IMR-90 (cell line): Measurements from ENCODE around the gene AHDC1. TPM values are rescaled to one million over a fixed set of nuclear protein-coding genes. Genes with fewer than 3 reads are reported as not detected.

ENCODE experiments used
- ATAC-seq: fragments of 200-7000 bp; cut with Tn5 transposase; 2 replicates; pipeline ENCODE4 v1.9.1; 2020; ENCODE audit warnings: low read depth, mild to moderate bottlenecking, moderate library complexity
- BruUV-seq: library from RNA; stranded (reverse); fragments of 400-500 nt; replicated peaks from 2 replicates; lab custom pipeline; 2021; lab: Mats Ljungman, UMichigan
- CTCF ChIA-PET: fragments of 300-600 bp; formaldehyde crosslinking; extraction: SDS; loops from one replicate; lab custom pipeline; 2021; ENCODE audit warnings: antibody characterized with exemption; lab: Yijun Ruan, JAX
- POLR2A ChIA-PET: fragments of 300-600 bp; sonication (Branson Sonifier 250); formaldehyde crosslinking; loops from one replicate; lab custom pipeline; 2022; ENCODE audit warnings: antibody characterized with exemption; ENCODE audit not compliant: unreplicated experiment; lab: Charles Lee
- DNase-seq: peaks from one replicate; pipeline ENCODE4 v3.0.0; 2013
- H2AFZ ChIP-seq: replicated peaks from 2 replicates; pipeline ENCODE3; 2013; ENCODE audit warnings: low read length, mild to moderate bottlenecking; ENCODE audit not compliant: poor library complexity
- H2AK5ac ChIP-seq: 2 replicates; pipeline ENCODE4 v1.6.1; 2013; ENCODE audit warnings: low read depth, low read length, inconsistent platforms
- H2AK9ac ChIP-seq: replicated peaks from 2 replicates; pipeline ENCODE3; 2013; ENCODE audit warnings: mild to moderate bottlenecking, low read depth, low read length, moderate library complexity; ENCODE audit not compliant: poor library complexity
- H2BK120ac ChIP-seq: 2 replicates; pipeline ENCODE4 v1.6.1; 2013; ENCODE audit warnings: low read depth, low read length, inconsistent platforms
- H2BK15ac ChIP-seq: 3 replicates; pipeline ENCODE4 v1.6.1; 2013; ENCODE audit warnings: low read depth, low read length, inconsistent platforms
- H2BK20ac ChIP-seq: 2 replicates; pipeline ENCODE4 v1.6.1; 2013; ENCODE audit warnings: low read depth, mild to moderate bottlenecking, inconsistent platforms, low read length, moderate library complexity
- H2BK5ac ChIP-seq: 2 replicates; pipeline ENCODE4 v1.6.1; 2013; ENCODE audit warnings: mild to moderate bottlenecking, low read depth, low read length, inconsistent platforms; ENCODE audit not compliant: poor library complexity, severe bottlenecking
- H3K14ac ChIP-seq: replicated peaks from 2 replicates; pipeline ENCODE4 v1.6.1; 2013; ENCODE audit warnings: low read depth, low read length, inconsistent platforms
- H3K18ac ChIP-seq: 2 replicates; pipeline ENCODE4 v1.6.1; 2013; ENCODE audit warnings: low read depth, low read length, control low read depth
- H3K23ac ChIP-seq: 2 replicates; pipeline ENCODE4 v1.6.1; 2013; ENCODE audit warnings: low read depth, low read length, inconsistent platforms
- H3K27ac ChIP-seq: 2 replicates; pipeline ENCODE4 v1.5.1; 2013; ENCODE audit warnings: mild to moderate bottlenecking, control low read depth, low read length; ENCODE audit not compliant: insufficient read depth
- H3K27me3 ChIP-seq: 2 replicates; pipeline ENCODE4 v1.6.1; 2013; ENCODE audit warnings: low read length; ENCODE audit not compliant: control insufficient read depth, insufficient read depth
- H3K36me3 ChIP-seq: 2 replicates; pipeline ENCODE4 v1.6.1; 2013; ENCODE audit warnings: low read length, mixed read lengths; ENCODE audit not compliant: control insufficient read depth, insufficient read depth
- H3K4ac ChIP-seq: 2 replicates; pipeline ENCODE4 v1.6.1; 2013; ENCODE audit warnings: low read depth, low read length, inconsistent platforms
- H3K4me1 ChIP-seq: 2 replicates; pipeline ENCODE4 v1.6.1; 2013; ENCODE audit warnings: low read length, mixed read lengths; ENCODE audit not compliant: control insufficient read depth, insufficient read depth
- H3K4me2 ChIP-seq: 2 replicates; pipeline ENCODE4 v1.6.1; 2013; ENCODE audit warnings: low read depth, mild to moderate bottlenecking, control low read depth, low read length, moderate library complexity
- H3K4me3 ChIP-seq: 2 replicates; pipeline ENCODE4 v1.5.1; 2013; ENCODE audit warnings: low read depth, mild to moderate bottlenecking, control low read depth, low read length, moderate library complexity; ENCODE audit not compliant: insufficient read depth
- H3K56ac ChIP-seq: 2 replicates; pipeline ENCODE4 v1.6.1; 2013; ENCODE audit warnings: low read length, inconsistent platforms; ENCODE audit not compliant: insufficient read depth; ENCODE audit errors: extremely low read depth
- H3K79me1 ChIP-seq, 2 experiments: 2 replicates each; pipeline ENCODE4 v1.6.1; 2013; ENCODE audit warnings: low read length in 2 of 2, inconsistent platforms in 1 of 2, low read depth in 1 of 2
- H3K9ac ChIP-seq: 2 replicates; pipeline ENCODE4 v1.6.1; 2013; ENCODE audit warnings: low read depth, low read length, control low read depth
- H3K9me1 ChIP-seq: 2 replicates; pipeline ENCODE4 v1.6.1; 2013; ENCODE audit warnings: low read length, inconsistent platforms; ENCODE audit not compliant: insufficient read depth
- H3K9me3 ChIP-seq: 2 replicates; pipeline ENCODE4 v1.6.1; 2013; ENCODE audit warnings: low read length; ENCODE audit not compliant: control insufficient read depth, insufficient read depth
- H4K20me1 ChIP-seq: 2 replicates; pipeline ENCODE4 v1.6.1; 2013; ENCODE audit warnings: low read length, inconsistent platforms; ENCODE audit not compliant: insufficient read depth
- H4K5ac ChIP-seq: 2 replicates; pipeline ENCODE4 v1.6.1; 2013; ENCODE audit warnings: mild to moderate bottlenecking, low read depth, low read length, control low read depth
- H4K8ac ChIP-seq, 2 experiments: 2 replicates each; pipeline ENCODE4 v1.6.1; 2013; ENCODE audit warnings: low read depth in 2 of 2, low read length in 2 of 2, control low read depth in 1 of 2, inconsistent platforms in 1 of 2
- H4K91ac ChIP-seq: 2 replicates; pipeline ENCODE4 v1.6.1; 2013; ENCODE audit warnings: low read depth, low read length, inconsistent platforms; ENCODE audit not compliant: insufficient read depth
- BHLHE40 ChIP-seq: fragments of 150-350 bp; IDR thresholded peaks from 2 replicates; pipeline ENCODE4 v1.6.1; 2016; ENCODE audit warnings: mild to moderate bottlenecking, low read depth, low read length
- CEBPB ChIP-seq: IDR thresholded peaks from 2 replicates; pipeline ENCODE4 v1.6.1; 2012; ENCODE audit warnings: low read depth, low read length, improper control_type of control experiment
- CHD1 ChIP-seq: IDR thresholded peaks from 2 replicates; pipeline ENCODE4 v1.6.1; 2012; ENCODE audit warnings: low read depth, low read length, improper control_type of control experiment
- CTCF ChIP-seq: conservative IDR thresholded peaks from 2 replicates; pipeline ENCODE4 v1.5.1; 2012; ENCODE audit warnings: mild to moderate bottlenecking, low read depth, low read length, improper control_type of control experiment
- ELK1 ChIP-seq: fragments of 150-350 bp; IDR thresholded peaks from 2 replicates; pipeline ENCODE4 v1.6.1; 2016; ENCODE audit warnings: low read depth, mild to moderate bottlenecking, low read length, moderate library complexity, borderline replicate concordance
- FOS ChIP-seq: fragments of 150-350 bp; IDR thresholded peaks from 2 replicates; pipeline ENCODE4 v1.6.1; 2016; ENCODE audit warnings: low read depth, low read length
- MAFK ChIP-seq: IDR thresholded peaks from 2 replicates; pipeline ENCODE4 v1.6.1; 2012; ENCODE audit warnings: low read depth, low read length, improper control_type of control experiment
- MAZ ChIP-seq: IDR thresholded peaks from 2 replicates; pipeline ENCODE4 v1.6.1; 2012; ENCODE audit warnings: low read depth, mild to moderate bottlenecking, low read length, improper control_type of control experiment, moderate library complexity, borderline replicate concordance
- MXI1 ChIP-seq: IDR thresholded peaks from 2 replicates; pipeline ENCODE4 v1.6.1; 2012; ENCODE audit warnings: low read depth, mild to moderate bottlenecking, low read length, moderate library complexity, borderline replicate concordance
- NFE2L2 ChIP-seq: fragments of 150-350 bp; IDR thresholded peaks from 2 replicates; pipeline ENCODE4 v1.6.1; 2016; ENCODE audit warnings: low read depth, mild to moderate bottlenecking, low read length
- POLR2A ChIP-seq: IDR thresholded peaks from 2 replicates; pipeline ENCODE4 v1.6.1; 2012; ENCODE audit warnings: mild to moderate bottlenecking, low read depth, low read length
- RAD21 ChIP-seq: IDR thresholded peaks from 2 replicates; pipeline ENCODE4 v1.6.1; 2012; ENCODE audit warnings: low read length, improper control_type of control experiment
- RCOR1 ChIP-seq: IDR thresholded peaks from 2 replicates; pipeline ENCODE4 v1.6.1; 2012; ENCODE audit warnings: mild to moderate bottlenecking, low read length, improper control_type of control experiment; ENCODE audit not compliant: insufficient replicate concordance
- RFX5 ChIP-seq: IDR thresholded peaks from 2 replicates; pipeline ENCODE4 v1.8.0; 2012; ENCODE audit warnings: low read depth, mild to moderate bottlenecking, low read length, moderate library complexity
- SMC3 ChIP-seq: fragments of 150-350 bp; IDR thresholded peaks from 2 replicates; pipeline ENCODE4 v1.6.1; 2016; ENCODE audit warnings: low read depth, mild to moderate bottlenecking, antibody characterized with exemption, low read length, moderate library complexity
- USF2 ChIP-seq: fragments of 150-350 bp; IDR thresholded peaks from 2 replicates; pipeline ENCODE4 v1.6.1; 2017; ENCODE audit warnings: mild to moderate bottlenecking, antibody characterized with exemption, low read length, low read depth
- WGBS, 2 experiments: methylation state at CpG; one replicate each; pipeline versions ENCODE4 v1.1.5 to v1.1.7; 2013; ENCODE audit warnings: missing lambda C conversion rate in 2 of 2; ENCODE audit not compliant: insufficient read length in 1 of 2; ENCODE audit errors: extremely low coverage in 2 of 2; 5-methylcytosine and 5-hydroxymethylcytosine counted together
- dilution Hi-C: fragments of 300-500 bp; cut with HindIII; formaldehyde crosslinking; loops from one replicate; pipeline ENCODE4 v1.14.3; 2018; ENCODE audit warnings: low sequenced_read_pairs; ENCODE audit not compliant: unreplicated experiment
- in situ Hi-C: fragments of 300-500 bp; cut with MboI; formaldehyde crosslinking; loops from 3 replicates; pipeline ENCODE4 v1.14.3; 2019; ENCODE audit warnings: low sequenced_read_pairs, inconsistent platforms, mixed read lengths
- intact Hi-C: fragments of 100-400 bp; cut with micrococcal nuclease; formaldehyde crosslinking; loops from 2 replicates; pipeline ENCODE4 v1.10.0; 2022
- polyA plus RNA-seq, 3 experiments: library from polyadenylated mRNA; depleted of rRNA; stranded (reverse); fragments of >200 nt; gene quantifications; 2 replicates each; pipeline ENCODE4 v1.2.3, GENCODE V29; 2012; ENCODE audit warnings: low replicate concordance in 1 of 3
- total RNA-seq: library from RNA; depleted of rRNA; stranded (reverse); fragments of >200 nt; gene quantifications from 2 replicates; pipeline ENCODE4 v1.2.3, GENCODE V29; 2012

Gene AHDC1
- total and polyA plus RNA-seq, 2 of the 4 experiments (the other 2 are of a cell fraction) = 2.0 to 11.6 TPM

GRCh38 chr1:27652111-27652864, 48.3 kb upstream of the AHDC1 start:
- in situ Hi-C loops = no loop called here
- CTCF ChIA-PET = no interaction called here
- POLR2A ChIA-PET = no interaction called here

More at GRCh38 chr1:27652111-27652864, 48.3 kb upstream of the AHDC1 start:
- TF ChIP-seq SMC3 = no peak
- TF ChIP-seq RFX5 = no peak
- TF ChIP-seq RCOR1 = no peak
- TF ChIP-seq NFE2L2 = no peak
- no peak for TF ChIP-seq MAZ
- no peak for TF ChIP-seq POLR2A
- no peak for TF ChIP-seq CHD1
- TF ChIP-seq MXI1 = no peak
- TF ChIP-seq CTCF = no peak
- TF ChIP-seq FOS = no peak
- no peak for TF ChIP-seq ELK1
- no peak for TF ChIP-seq MAFK
- no peak for TF ChIP-seq CEBPB
- TF ChIP-seq RAD21 = no peak
- no peak for TF ChIP-seq BHLHE40
- no peak for TF ChIP-seq USF2
- H4K91ac ChIP-seq = no peak overlapping the region
- no peak overlapping the region for H3K4ac ChIP-seq
- H2AFZ ChIP-seq = no peak overlapping the region
- H2BK120ac ChIP-seq = no peak overlapping the region
- no peaks in the 10 kb centered on the region for H3K9me3 ChIP-seq
- no peaks in the 10 kb centered on the region for H3K36me3 ChIP-seq
- no peak overlapping the region for H2BK5ac ChIP-seq
- no peaks in the 10 kb centered on the region for H4K20me1 ChIP-seq
- peaks cover 6% of the 10 kb centered on the region for H3K4me1 ChIP-seq
- H4K5ac ChIP-seq = no peak overlapping the region
- no peak overlapping the region for H3K23ac ChIP-seq
- no peak overlapping the region for H3K27ac ChIP-seq
- no TSS peak for BruUV-seq
- no peak overlapping the region for H2BK15ac ChIP-seq
- H3K4me3 ChIP-seq = no peak overlapping the region
- peaks cover 9% of the 10 kb centered on the region for H3K9me1 ChIP-seq
- H4K8ac ChIP-seq = no peak overlapping the region
- H3K18ac ChIP-seq = no peak overlapping the region
- H3K14ac ChIP-seq = no peak overlapping the region
- DNase-seq = no peak
- H2AK5ac ChIP-seq = no peak overlapping the region
- H2BK20ac ChIP-seq = no peak overlapping the region
- no peak overlapping the region for H3K56ac ChIP-seq
- dilution Hi-C loops (no loop called here), intact Hi-C loops (no loop called here)
- no peak overlapping the region for H3K9ac ChIP-seq
- H3K27me3 ChIP-seq = no peaks in the 10 kb centered on the region
- no peak overlapping the region for H2AK9ac ChIP-seq
- no peak for ATAC-seq
- H3K79me1 ChIP-seq = no peaks in the 10 kb centered on the region
- WGBS, 2 experiments = no CpG with 5 or more reads among the region's 5 CpGs
- no peak overlapping the region for H3K4me2 ChIP-seq
